CD4-positive, alpha-beta T cell (primary cell): Measurements from ENCODE around the gene HSD17B11. TPM values are rescaled to one million over a fixed set of nuclear protein-coding genes. Genes with fewer than 3 reads are reported as not detected.
"Not testable (repeated sequence)": the region's sequence is repeated elsewhere in the genome, so short reads cannot be mapped to it uniquely, and the experiment has no call there.

Experiments used
- ATAC-seq: fragments of 200-7000 bp; cut with Tn5 transposase; one replicate; pipeline ENCODE4 v1.10.0; 2022; ENCODE audit warnings: mild to moderate bottlenecking; ENCODE audit not compliant: poor library complexity
- CTCF ChIA-PET: fragments of 350-600 bp; sonication (Branson Sonifier 250); formaldehyde crosslinking; loops from one replicate; lab custom pipeline; 2021; ENCODE audit warnings: antibody characterized with exemption, inconsistent platforms; lab: Charles Lee
- POLR2A ChIA-PET: fragments of 350-600 bp; sonication (Branson Sonifier 250); formaldehyde crosslinking; loops from one replicate; lab custom pipeline; 2021; ENCODE audit warnings: antibody characterized with exemption, inconsistent platforms; lab: Charles Lee
- DNase-seq, 14 experiments: peaks; one replicate each; pipeline ENCODE4 v3.0.0-alpha.2; 2013 to 2020; ENCODE audit warnings: mixed read lengths in 2 of 14
- H3K27ac ChIP-seq, 2 donors: one replicate each; pipeline versions ENCODE4 v1.5.1 to v1.7.0; 2013; ENCODE audit warnings: low read length in 2 of 2, low read depth in 1 of 2, mild to moderate bottlenecking in 1 of 2
- H3K27me3 ChIP-seq, 2 experiments: 1 replicate in 1 of 2; 2 replicates in 1 of 2; pipeline versions ENCODE4 v1.6.1 to v1.7.0; 2013; ENCODE audit warnings: low read length in 2 of 2, control low read depth in 1 of 2, mild to moderate bottlenecking in 1 of 2, moderate library complexity in 1 of 2; ENCODE audit not compliant: insufficient read depth in 2 of 2, control insufficient read depth in 1 of 2
- H3K36me3 ChIP-seq: one replicate; pipeline ENCODE4 v1.6.1; 2013; ENCODE audit warnings: low read length, control low read depth; ENCODE audit not compliant: insufficient read depth
- H3K4me1 ChIP-seq: one replicate; pipeline ENCODE4 v1.6.1; 2013; ENCODE audit warnings: low read length, control low read depth; ENCODE audit not compliant: insufficient read depth
- H3K4me3 ChIP-seq: one replicate; pipeline ENCODE4 v1.5.1; 2013; ENCODE audit warnings: mild to moderate bottlenecking, low read length, moderate library complexity
- H3K9me3 ChIP-seq, 2 experiments: 1 replicate in 1 of 2; 2 replicates in 1 of 2; pipeline versions ENCODE4 v1.6.1 to v1.7.0; 2013; ENCODE audit warnings: low read length in 2 of 2, mild to moderate bottlenecking in 2 of 2, control low read depth in 1 of 2, moderate library complexity in 1 of 2; ENCODE audit not compliant: control insufficient read depth in 1 of 2, insufficient read depth in 1 of 2
- H3K27ac Mint-ChIP-seq: one replicate; pipeline ENCODE4 v1.8.0; 2020; ENCODE audit warnings: mixed read lengths
- H3K27me3 Mint-ChIP-seq: one replicate; pipeline ENCODE4 v1.8.0; 2021; ENCODE audit warnings: mixed read lengths
- H3K36me3 Mint-ChIP-seq: one replicate; pipeline ENCODE4 v1.8.0; 2021; ENCODE audit warnings: low read depth, mixed read lengths
- H3K4me1 Mint-ChIP-seq: one replicate; pipeline ENCODE4 v1.8.0; 2021; ENCODE audit warnings: low read depth, mixed read lengths
- H3K4me3 Mint-ChIP-seq: one replicate; pipeline ENCODE4 v1.8.0; 2020; ENCODE audit warnings: mild to moderate bottlenecking, mixed read lengths
- H3K9me3 Mint-ChIP-seq: one replicate; pipeline ENCODE4 v1.8.0; 2020; ENCODE audit warnings: mixed read lengths
- intact Hi-C, 2 experiments: fragments of 100-400 bp; cut with DNase I in 1 of 2; cut with micrococcal nuclease in 1 of 2; formaldehyde crosslinking; loops; one replicate each; pipeline versions ENCODE4 v1.15.1 to v1.9.0; 2023 to 2025; cut with DNase I, micrococcal nuclease
- total RNA-seq, 174 experiments: library from RNA in 2 of 174; stranded (reverse) in 2 of 174; gene quantifications; one replicate each; pipeline ENCODE4 v1.2.3 and lab custom pipeline; 2021 to 2026
- TF ChIP-seq, protein P1 (sequence below): fragments of 200-600 bp; IDR thresholded peaks from one replicate; pipeline ENCODE4 v1.8.0; 2022; ENCODE audit warnings: antibody characterized with exemption, mild to moderate bottlenecking

The HSD17B11 gene
- total RNA-seq, 2 experiments from 2014 or later = 34.9 to 36.5 TPM

GRCh38 chr4:87299898-87300297, 91.1 kb downstream of the HSD17B11 start:
- no peaks in the 10 kb centered on the region for H3K36me3 Mint-ChIP-seq
- H3K9me3 Mint-ChIP-seq = no peaks in the 10 kb centered on the region
- no peaks in the 10 kb centered on the region for H3K27me3 ChIP-seq
- no peak overlapping the region for H3K27ac Mint-ChIP-seq
- intact Hi-C loops = no loop called here
- TF ChIP-seq, protein P1, sequence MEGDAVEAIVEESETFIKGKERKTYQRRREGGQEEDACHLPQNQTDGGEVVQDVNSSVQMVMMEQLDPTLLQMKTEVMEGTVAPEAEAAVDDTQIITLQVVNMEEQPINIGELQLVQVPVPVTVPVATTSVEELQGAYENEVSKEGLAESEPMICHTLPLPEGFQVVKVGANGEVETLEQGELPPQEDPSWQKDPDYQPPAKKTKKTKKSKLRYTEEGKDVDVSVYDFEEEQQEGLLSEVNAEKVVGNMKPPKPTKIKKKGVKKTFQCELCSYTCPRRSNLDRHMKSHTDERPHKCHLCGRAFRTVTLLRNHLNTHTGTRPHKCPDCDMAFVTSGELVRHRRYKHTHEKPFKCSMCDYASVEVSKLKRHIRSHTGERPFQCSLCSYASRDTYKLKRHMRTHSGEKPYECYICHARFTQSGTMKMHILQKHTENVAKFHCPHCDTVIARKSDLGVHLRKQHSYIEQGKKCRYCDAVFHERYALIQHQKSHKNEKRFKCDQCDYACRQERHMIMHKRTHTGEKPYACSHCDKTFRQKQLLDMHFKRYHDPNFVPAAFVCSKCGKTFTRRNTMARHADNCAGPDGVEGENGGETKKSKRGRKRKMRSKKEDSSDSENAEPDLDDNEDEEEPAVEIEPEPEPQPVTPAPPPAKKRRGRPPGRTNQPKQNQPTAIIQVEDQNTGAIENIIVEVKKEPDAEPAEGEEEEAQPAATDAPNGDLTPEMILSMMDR = no peak
- H3K4me3 ChIP-seq = no peak overlapping the region
- no peak overlapping the region for H3K27ac ChIP-seq
- no peaks in the 10 kb centered on the region for H3K4me1 ChIP-seq
- H3K27me3 Mint-ChIP-seq = no peaks in the 10 kb centered on the region
- ChIA-PET CTCF (no interaction called here), POLR2A (no interaction called here)
- H3K4me3 Mint-ChIP-seq = no peak overlapping the region
- H3K36me3 ChIP-seq = no peaks in the 10 kb centered on the region
- no peaks in the 10 kb centered on the region for H3K4me1 Mint-ChIP-seq
- ATAC-seq (no peak), DNase-seq (no peak)
- no peaks in the 10 kb centered on the region for H3K9me3 ChIP-seq

DNA sequence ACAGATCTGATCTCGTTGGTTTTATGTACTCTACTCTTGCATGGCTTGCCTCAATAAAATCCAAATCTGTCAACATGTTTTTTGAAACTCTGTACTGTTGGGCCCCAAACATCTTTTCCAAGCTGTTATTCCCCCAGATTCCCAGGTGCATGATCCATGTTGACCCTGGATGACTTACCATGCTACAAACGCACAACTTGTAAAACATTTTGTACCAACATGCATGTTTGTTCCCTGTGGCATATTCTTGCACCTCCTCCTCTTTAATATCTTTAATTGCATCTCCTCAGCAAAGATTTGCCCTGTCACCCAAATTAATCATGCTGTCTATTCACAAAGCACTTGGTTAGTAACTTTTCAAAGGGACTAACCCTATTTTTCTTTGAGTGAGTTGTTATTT, 92.6 kb downstream of the HSD17B11 start:
- TF ChIP-seq, protein P1 = no peak
- H3K27me3 ChIP-seq = no peaks in the 10 kb centered on the region
- intact Hi-C loops = no loop called here
- ChIA-PET CTCF (no interaction called here), POLR2A (no interaction called here)
- Mint-ChIP-seq H3K4me1 (no peaks in the 10 kb centered on the region), H3K27ac (no peak overlapping the region), H3K9me3 (peaks cover 8% of the 10 kb centered on the region), H3K4me3 (no peak overlapping the region), H3K27me3 (no peaks in the 10 kb centered on the region), H3K36me3 (no peaks in the 10 kb centered on the region)
- no peak for DNase-seq
- no peak overlapping the region for H3K4me3 ChIP-seq
- no peaks in the 10 kb centered on the region for H3K9me3 ChIP-seq
- ATAC-seq = no peak
- H3K4me1 ChIP-seq = no peaks in the 10 kb centered on the region
- no peaks in the 10 kb centered on the region for H3K36me3 ChIP-seq
- H3K27ac ChIP-seq = no peak overlapping the region

DNA sequence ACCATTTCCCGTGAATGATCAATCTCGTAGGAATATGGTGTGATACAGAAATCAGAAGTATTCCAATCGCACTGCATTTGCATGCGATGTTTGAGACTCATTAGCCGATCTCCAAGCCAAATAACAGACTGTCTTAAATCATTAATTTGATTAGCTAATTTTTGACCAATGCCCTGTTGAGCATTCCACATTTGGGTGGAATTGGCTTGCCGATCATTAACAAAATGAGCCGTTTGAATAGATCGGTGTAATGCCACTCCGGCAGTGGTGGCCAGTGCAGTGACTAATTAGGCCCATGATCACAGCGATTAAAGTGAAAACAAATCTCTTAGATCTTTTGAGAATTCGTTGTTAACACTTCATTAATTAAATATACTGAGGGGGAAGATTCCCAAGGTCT, 96.1 kb downstream of the HSD17B11 start:
- H3K27ac Mint-ChIP-seq, DNase-seq, H3K4me1 Mint-ChIP-seq, POLR2A ChIA-PET, H3K4me3 Mint-ChIP-seq, H3K9me3 ChIP-seq, intact Hi-C loops, CTCF ChIA-PET, H3K36me3 ChIP-seq, H3K27me3 ChIP-seq, ATAC-seq, H3K9me3 Mint-ChIP-seq, H3K4me3 ChIP-seq, H3K27me3 Mint-ChIP-seq, H3K27ac ChIP-seq, H3K4me1 ChIP-seq, H3K36me3 Mint-ChIP-seq: not testable (repeated sequence)

- H3K36me3 ChIP-seq, H3K27me3 ChIP-seq, H3K4me3 Mint-ChIP-seq, H3K27ac ChIP-seq, CTCF ChIA-PET, H3K4me1 Mint-ChIP-seq, H3K36me3 Mint-ChIP-seq, H3K4me3 ChIP-seq, H3K9me3 ChIP-seq, intact Hi-C loops, H3K27me3 Mint-ChIP-seq, DNase-seq, H3K4me1 ChIP-seq, ATAC-seq, H3K27ac Mint-ChIP-seq, H3K9me3 Mint-ChIP-seq, POLR2A ChIA-PET: not testable (repeated sequence)
These were observed 97.1 kb downstream of the HSD17B11 start for GRCh38 chr4:87293889-87294288.
